Stimulated activated CD4-positive, alpha-beta T cell treated with anti-CD3 and anti-CD28 coated beads, Interleukin-15, amount 100 ng/mL, for 1 hour (primary cell): Measurements from ENCODE around the gene PRKAA2.

Source experiments
- DNase-seq, 2 donors: peaks; one replicate each; pipeline ENCODE4 v3.0.0-alpha.2; 2020; ENCODE audit warnings: low read depth in 1 of 2, low spot score in 1 of 2

Gene PRKAA2

DNA sequence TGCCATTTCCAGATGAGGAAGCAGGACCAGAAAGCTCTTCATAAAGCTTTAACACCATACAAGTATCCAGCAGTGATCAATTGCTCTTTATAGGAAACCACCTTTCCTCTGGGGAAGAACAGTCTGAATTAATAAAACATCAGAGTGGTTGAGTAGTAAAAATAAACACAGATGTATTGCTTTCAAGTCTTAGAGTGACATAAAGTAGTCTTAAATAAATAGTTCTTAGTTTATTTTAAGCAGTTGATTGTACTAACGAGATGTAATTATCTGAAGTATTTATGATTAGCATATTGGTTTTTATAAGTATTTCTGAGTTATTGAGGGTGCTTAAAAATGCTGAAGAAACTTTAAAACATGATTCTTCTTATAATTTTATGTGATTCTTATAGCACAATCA is 67.0 kb downstream of the PRKAA2 start:
- DNase-seq: no peak

DNA sequence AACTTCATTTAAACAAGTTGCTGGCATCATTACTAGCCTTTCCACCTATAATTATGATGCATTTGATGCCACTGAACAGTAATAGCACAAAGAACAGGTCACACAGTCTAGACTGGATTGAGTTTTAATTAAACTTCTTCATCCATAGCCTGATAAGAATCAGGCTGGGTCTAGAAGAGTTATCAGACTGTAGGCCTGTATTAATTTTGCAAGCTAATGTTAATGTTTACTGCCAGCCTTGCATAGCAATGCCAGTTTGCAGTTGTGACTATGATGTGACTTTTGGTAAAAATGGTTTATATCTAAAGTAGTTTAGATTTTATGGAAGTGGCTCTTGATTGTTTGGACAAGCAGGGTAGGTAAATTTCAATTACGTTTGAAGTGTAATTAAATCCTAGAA is 68.0 kb downstream of the PRKAA2 start:
- no peak for DNase-seq

DNA sequence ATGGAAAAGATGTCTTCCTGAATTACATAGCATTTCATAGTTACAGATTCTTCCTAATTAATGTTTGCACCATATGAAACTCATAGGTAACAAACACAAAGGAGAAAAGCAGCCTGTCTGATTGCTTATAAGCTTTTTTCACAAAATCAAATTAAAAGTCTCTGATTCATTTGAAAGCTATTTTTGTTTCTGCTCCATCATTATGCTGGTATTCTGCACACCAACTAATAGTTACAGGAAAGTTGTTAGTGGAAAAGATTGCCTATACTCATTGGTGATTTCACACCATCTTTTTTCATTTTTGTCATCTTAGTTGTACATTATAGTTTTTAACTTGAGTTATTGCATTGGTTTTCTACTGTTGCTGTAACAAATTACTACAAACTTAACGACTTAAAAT is 70.0 kb downstream of the PRKAA2 start:
- DNase-seq: no peak

DNA sequence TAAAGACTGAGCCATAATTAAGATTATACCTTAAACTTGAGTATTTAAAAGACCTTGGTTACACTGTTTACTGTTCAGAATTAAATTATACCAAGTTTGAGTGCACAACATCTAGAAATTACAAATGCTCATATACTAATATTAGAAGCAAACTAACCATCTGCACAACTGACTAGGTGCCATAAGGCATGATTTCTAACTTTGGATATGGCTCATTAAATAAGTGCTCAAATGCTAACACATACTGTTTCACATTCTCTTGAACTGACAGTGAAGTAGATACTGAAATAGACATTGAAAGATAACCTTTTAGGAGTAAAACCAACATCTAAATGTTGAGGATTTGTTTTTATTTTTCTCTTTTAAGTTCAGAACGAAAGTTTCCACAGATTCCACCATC is 74.1 kb downstream of the PRKAA2 start:
- DNase-seq: no peak

DNA sequence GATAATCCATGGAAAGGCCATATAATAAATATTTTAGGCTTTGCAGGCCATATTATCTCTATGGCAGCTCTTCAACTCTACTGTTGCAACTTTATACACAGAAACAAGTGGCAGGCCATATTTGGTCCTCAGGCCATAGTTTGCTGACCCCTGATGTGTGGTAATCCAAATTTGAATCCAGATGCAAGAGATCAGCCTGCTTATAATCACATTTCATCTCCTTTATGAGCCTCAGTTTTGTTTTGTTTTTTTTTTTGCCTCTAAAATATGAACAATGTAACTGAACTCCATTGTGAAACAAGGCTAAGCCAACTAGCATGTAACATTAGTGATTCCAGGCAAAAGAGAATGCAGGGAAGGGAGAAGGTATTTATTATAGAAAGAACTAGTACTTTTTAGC is 81.6 kb downstream of the PRKAA2 start:
- DNase-seq: no peak

DNA sequence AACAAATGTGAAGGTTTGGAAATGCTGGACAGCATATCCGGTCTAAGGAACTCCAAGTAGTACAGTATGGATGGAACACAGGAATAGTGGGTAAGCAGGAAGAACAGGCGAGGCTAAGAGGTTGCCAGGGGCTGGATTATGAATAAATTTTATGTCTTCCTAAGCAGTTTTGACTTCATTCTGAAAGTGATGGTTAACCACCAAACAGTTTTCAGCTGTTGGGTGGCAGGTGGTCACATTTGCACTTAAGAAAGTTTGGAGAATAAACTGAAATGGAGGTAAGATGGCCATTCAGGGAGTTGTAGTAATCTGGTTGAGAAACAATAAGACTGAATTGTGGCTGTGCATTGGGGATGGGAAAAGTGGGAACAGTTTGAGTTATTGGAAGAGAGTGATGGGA is 83.8 kb downstream of the PRKAA2 start:
- no peak for DNase-seq

DNA sequence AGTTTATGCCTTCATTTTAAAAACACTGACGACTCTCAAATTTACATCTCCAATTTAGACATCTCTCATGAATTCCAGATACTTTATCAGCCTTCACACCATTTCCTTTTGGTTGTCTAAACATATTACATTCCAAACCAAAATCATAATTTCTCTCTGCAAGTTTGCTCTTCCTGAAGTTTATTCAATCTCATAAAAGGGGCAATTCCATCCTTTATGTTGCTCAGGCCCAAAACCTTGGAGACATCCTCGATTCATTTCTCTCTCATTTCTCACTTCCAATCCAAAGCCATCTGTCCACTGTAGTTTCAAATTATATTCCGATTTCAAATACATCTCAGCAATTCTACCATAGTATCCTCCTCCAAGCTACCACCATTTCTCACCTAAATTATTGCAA is 100.1 kb downstream of the PRKAA2 start:
- DNase-seq: no peak

DNA sequence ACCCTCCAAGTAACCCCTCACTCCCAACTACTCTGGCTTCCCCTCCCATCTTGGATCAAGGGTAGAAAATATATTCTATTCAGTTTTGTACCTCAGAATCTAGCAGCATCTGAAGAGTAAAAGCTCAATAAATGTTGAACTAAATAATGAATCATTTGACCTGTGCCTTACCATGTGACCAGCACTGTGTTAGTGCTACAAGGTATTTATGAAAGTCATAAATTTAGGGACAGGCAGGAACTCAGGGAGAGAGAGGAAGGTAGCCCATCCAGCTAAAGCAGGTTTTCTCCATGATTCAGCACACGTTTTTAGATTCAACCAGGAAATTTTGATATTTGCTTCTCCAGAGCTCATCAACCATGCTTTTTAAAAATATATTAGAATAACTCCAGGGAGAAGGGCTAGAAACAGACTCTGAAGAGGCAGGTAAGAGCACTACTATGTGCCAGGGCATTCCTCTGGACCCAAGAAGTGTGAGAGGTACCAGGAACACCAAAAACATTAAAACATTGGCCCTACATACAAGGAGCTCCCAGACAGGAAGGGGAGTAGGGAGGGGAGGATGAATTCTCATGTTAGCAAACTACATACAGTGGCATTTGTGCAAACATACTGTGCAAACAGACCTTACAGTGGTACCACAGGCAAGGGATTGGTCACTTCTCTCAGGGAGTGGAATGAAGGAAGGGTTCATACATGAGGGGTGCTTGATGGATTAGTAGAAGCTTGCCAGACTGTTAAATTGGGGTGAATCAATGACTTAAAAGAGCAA is 109.8 kb downstream of the PRKAA2 start:
- DNase-seq: no peak

DNA sequence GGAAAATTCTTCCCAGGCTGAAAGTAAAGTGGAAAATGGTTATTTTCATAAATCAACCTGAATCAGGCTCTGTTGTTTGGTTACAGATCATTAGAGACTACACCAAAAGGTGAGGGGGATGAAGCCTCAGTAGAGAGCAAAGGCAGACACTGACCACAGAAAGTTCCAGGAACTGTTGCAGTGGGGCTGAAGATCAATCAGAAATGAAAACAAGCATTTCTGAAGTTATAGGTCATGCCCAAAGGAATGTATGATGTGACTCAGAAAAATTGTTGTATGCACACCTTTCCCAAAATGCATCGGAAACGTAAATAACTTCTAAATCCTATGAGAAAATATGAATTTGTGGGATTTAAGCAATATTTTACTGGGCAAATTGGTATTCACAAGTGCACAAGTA is 110.8 kb downstream of the PRKAA2 start:
- no peak for DNase-seq

DNA sequence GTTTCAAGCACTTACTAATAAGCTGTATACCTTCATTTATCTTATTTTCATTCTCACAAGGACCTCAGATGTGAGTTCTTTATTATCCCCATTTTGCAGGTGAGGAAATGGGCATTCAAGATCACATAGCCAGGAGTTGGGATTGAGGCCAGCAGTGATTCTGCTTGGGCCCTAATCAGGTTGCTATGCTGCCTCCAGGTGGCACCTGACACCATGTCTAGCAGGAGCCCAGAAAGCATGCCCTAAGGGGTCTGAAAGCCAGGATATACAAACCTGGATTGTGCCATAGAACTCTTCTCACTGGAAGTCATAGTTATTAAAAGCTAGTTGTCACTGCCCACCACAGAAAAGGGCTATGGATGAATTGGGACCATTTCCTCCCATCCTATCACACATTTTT is 113.0 kb downstream of the PRKAA2 start:
- no peak for DNase-seq

DNA sequence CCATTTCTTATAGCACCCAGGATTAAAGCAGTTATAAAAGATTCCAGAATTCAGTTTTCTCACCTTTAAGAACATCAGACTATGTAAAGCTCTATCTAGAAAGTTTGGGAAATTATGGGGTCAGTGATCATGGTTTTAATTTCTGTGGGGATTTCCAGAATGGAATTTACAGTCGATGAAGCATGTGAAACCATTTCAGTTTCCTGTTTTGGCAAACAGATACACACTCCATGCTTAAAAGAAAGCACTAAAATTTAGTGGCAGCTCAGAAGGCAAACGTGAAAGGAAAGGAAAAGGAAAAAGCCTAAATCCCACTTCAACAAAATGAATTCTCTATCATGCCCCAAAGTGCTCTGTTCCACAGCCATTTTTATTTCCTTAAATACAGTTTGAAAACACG is 113.7 kb downstream of the PRKAA2 start:
- no peak for DNase-seq
